LNCAP (cell line): ENCODE results near the gene SNIP1.

Experiments used
- CTCF ChIP-seq: fragments of 450-650 bp; IDR thresholded peaks from 2 replicates; pipeline ENCODE4 v1.5.1; 2017; ENCODE audit warnings: mild to moderate bottlenecking

SNIP1 gene

GRCh38 chr1:37593726-37594125, 39.6 kb upstream of the SNIP1 start:
- no peak for TF ChIP-seq CTCF

- no peak for TF ChIP-seq CTCF
These were observed 34.8 kb upstream of the SNIP1 start for GRCh38 chr1:37588939-37589338.

DNA sequence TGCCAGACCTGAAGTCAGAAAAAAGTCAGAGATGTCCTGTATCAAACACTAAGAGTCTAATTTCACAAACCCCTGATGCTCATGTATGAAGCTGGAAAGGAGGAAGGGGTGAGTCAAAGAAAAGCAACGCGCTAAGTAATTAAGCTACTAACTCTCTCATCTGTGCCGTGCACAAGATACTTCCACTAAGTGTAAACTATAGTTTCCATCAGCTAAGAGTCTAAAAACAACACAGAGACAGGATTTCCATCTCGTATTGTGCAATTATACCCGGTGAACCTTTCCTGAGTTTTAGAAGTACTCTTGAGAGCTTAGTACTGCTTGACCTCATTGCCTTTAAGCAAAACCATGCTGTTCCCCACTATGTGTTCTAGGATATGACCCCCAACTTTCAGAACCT, 21.6 kb upstream of the SNIP1 start:
- TF ChIP-seq CTCF = no peak

- TF ChIP-seq CTCF = no peak
These were observed 20.9 kb upstream of the SNIP1 start for GRCh38 chr1:37574834-37575480.

- no peak for TF ChIP-seq CTCF
These were observed 16.6 kb upstream of the SNIP1 start for GRCh38 chr1:37570528-37571334.

- no peak for TF ChIP-seq CTCF
These were observed 12.9 kb upstream of the SNIP1 start for GRCh38 chr1:37567023-37567422.

DNA sequence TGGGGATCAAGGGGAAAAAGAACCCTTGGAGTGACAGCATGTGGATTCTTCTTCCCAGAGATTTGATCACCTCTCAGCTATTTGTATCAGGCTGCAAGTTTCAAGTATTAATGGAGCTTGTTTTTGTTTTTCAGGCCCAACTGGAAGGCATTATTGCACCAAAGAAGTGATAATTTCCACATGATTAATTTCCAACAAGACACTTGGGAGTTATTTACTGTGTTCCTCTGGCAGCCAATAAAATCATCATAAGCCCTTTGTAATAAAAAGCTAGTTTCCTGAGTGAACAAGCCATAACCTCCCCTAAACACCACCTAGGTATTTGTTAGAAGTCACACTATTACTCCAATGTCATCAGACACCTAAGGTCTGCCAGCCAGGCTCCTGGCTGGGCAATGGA, 10.8 kb upstream of the SNIP1 start:
- no peak for TF ChIP-seq CTCF
